SK-N-SH (cell line): ENCODE results near the gene UBLCP1. TPM values are rescaled to one million over a fixed set of nuclear protein-coding genes. Genes with fewer than 3 reads are reported as not detected.

ENCODE experiments used
- CTCF ChIA-PET: fragments of 300-600, 350-600 bp; formaldehyde crosslinking; extraction: SDS; loops from one replicate; lab custom pipeline; 2021; lab: Yijun Ruan, JAX
- POLR2A ChIA-PET: fragments of 350-600 bp; sonication (Branson Sonifier 250); formaldehyde crosslinking; extraction: SDS; loops from one replicate; lab custom pipeline; 2020; ENCODE audit warnings: antibody characterized with exemption, inconsistent platforms; lab: Yijun Ruan, JAX
- DNase-seq: peaks from one replicate; pipeline ENCODE4 v3.0.0; 2012
- H2AFZ ChIP-seq: fragments of 200-600 bp; sonication (generic); 2 replicates; pipeline ENCODE4 v1.8.1; 2016; ENCODE audit warnings: antibody characterized with exemption, mild to moderate bottlenecking, low read depth
- H3F3A ChIP-seq: fragments of 200-600 bp; sonication (generic); replicated peaks from 2 replicates; pipeline ENCODE3; 2016; ENCODE audit warnings: antibody characterized with exemption, mild to moderate bottlenecking; ENCODE audit not compliant: insufficient read depth
- H3K27ac ChIP-seq, 2 experiments: fragments of 200-500 bp in 1 of 2; fragments of 200-600 bp in 1 of 2; sonication (Bioruptor generic) in 1 of 2; sonication (generic), shearing (Covaris generic) in 1 of 2; 2 replicates each; pipeline versions ENCODE4 v1.5.1 to v1.6.1; 2014 to 2016; ENCODE audit warnings: low read depth in 2 of 2, inconsistent platforms in 1 of 2, low read length in 1 of 2, mild to moderate bottlenecking in 1 of 2, mixed read lengths in 1 of 2
- H3K27me3 ChIP-seq: fragments of 200-600 bp; sonication (generic), shearing (Covaris generic); 2 replicates; pipeline ENCODE4 v1.6.1; 2016; ENCODE audit warnings: mixed run types; ENCODE audit not compliant: insufficient read depth
- H3K36me3 ChIP-seq, 2 experiments: fragments of 200-500 bp in 1 of 2; fragments of 200-600 bp in 1 of 2; sonication (Bioruptor generic) in 1 of 2; sonication (generic) in 1 of 2; replicated peaks in 1 of 2; 2 replicates each; pipeline versions ENCODE3 to v1.5.1; 2014 to 2016; ENCODE audit warnings: low read length in 1 of 2, mild to moderate bottlenecking in 1 of 2; ENCODE audit not compliant: insufficient read depth in 2 of 2, control insufficient read depth in 1 of 2
- H3K4me1 ChIP-seq, 2 experiments: fragments of 200-500 bp in 1 of 2; fragments of 200-600 bp in 1 of 2; sonication (Bioruptor generic) in 1 of 2; sonication (generic), shearing (Covaris generic) in 1 of 2; 2 replicates each; pipeline versions ENCODE4 v1.5.1 to v1.6.1; 2014 to 2016; ENCODE audit warnings: low read depth in 1 of 2, low read length in 1 of 2, mixed run types in 1 of 2; ENCODE audit not compliant: insufficient read depth in 2 of 2, control insufficient read depth in 1 of 2
- H3K4me2 ChIP-seq: fragments of 200-600 bp; sonication (generic), shearing (Covaris generic); 2 replicates; pipeline ENCODE4 v1.6.1; 2017; ENCODE audit warnings: mixed run types
- H3K4me3 ChIP-seq, 2 experiments: fragments of 200-500 bp in 1 of 2; fragments of 200-600 bp in 1 of 2; sonication (Bioruptor generic) in 1 of 2; sonication (generic), shearing (Covaris generic) in 1 of 2; 2 replicates each; pipeline versions ENCODE4 v1.5.1 to v1.8.1; 2014 to 2016; ENCODE audit warnings: low read depth in 2 of 2, inconsistent platforms in 1 of 2, low read length in 1 of 2, mild to moderate bottlenecking in 1 of 2, mixed read lengths in 1 of 2, moderate library complexity in 1 of 2
- H3K79me2 ChIP-seq: fragments of 200-600 bp; sonication (generic); 2 replicates; pipeline ENCODE4 v1.8.1; 2017; ENCODE audit warnings: mild to moderate bottlenecking; ENCODE audit not compliant: insufficient read depth
- H3K9ac ChIP-seq: fragments of 200-600 bp; sonication (generic); 2 replicates; pipeline ENCODE4 v1.6.1; 2017; ENCODE audit warnings: mixed run types
- H3K9me2 ChIP-seq: fragments of 200-600 bp; sonication (generic); 2 replicates; pipeline ENCODE4 v1.6.1; 2017; ENCODE audit warnings: mixed run types
- H3K9me3 ChIP-seq: fragments of 200-600 bp; sonication (generic); 2 replicates; pipeline ENCODE4 v1.6.1; 2017; ENCODE audit warnings: mixed run types, mild to moderate bottlenecking, moderate library complexity
- H4K20me1 ChIP-seq: fragments of 200-600 bp; sonication (generic); 2 replicates; pipeline ENCODE4 v1.6.1; 2017; ENCODE audit warnings: mild to moderate bottlenecking, mixed run types; ENCODE audit not compliant: insufficient read depth
- CHD2 ChIP-seq: fragments of 150-350 bp; IDR thresholded peaks from 2 replicates; pipeline ENCODE4 v1.6.1; 2018; ENCODE audit warnings: low read length; ENCODE audit not compliant: partially characterized antibody
- ELF1 ChIP-seq: IDR thresholded peaks from 2 replicates; pipeline ENCODE4 v1.4.0; 2012
- EZH2phosphoT487 ChIP-seq: fragments of 200-600 bp; sonication (generic); IDR thresholded peaks from 2 replicates; pipeline ENCODE4 v1.6.1; 2017; ENCODE audit warnings: low read depth, mixed run types, mild to moderate bottlenecking, antibody characterized with exemption, moderate library complexity, borderline replicate concordance
- FOXJ3 ChIP-seq: sonication (generic); formaldehyde crosslinking; IDR thresholded peaks from 2 replicates; pipeline ENCODE4 v1.5.1; 2020; ENCODE audit warnings: mild to moderate bottlenecking, missing genetic modification reagents
- GABPA ChIP-seq: IDR thresholded peaks from 2 replicates; pipeline ENCODE4 v1.4.0; 2012; ENCODE audit warnings: low read depth, mild to moderate bottlenecking
- JUND ChIP-seq: IDR thresholded peaks from 2 replicates; pipeline ENCODE4 v1.4.0; 2012
- MXI1 ChIP-seq: IDR thresholded peaks from 2 replicates; pipeline ENCODE4 v1.6.1; 2012; ENCODE audit warnings: mild to moderate bottlenecking, low read depth, low read length, improper control_type of control experiment
- NFIC ChIP-seq: IDR thresholded peaks from 2 replicates; pipeline ENCODE4 v1.4.0; 2012; ENCODE audit warnings: borderline replicate concordance
- NRF1 ChIP-seq: IDR thresholded peaks from 2 replicates; pipeline ENCODE4 v1.6.1; 2012; ENCODE audit warnings: low read depth, mild to moderate bottlenecking, low read length
- RAD21 ChIP-seq: IDR thresholded peaks from 2 replicates; pipeline ENCODE4 v1.6.1; 2012; ENCODE audit warnings: mild to moderate bottlenecking, low read length
- RCOR1 ChIP-seq: fragments of 150-350 bp; IDR thresholded peaks from 2 replicates; pipeline ENCODE4 v1.6.1; 2017; ENCODE audit warnings: antibody characterized with exemption, low read length
- RFX5 ChIP-seq: IDR thresholded peaks from 2 replicates; pipeline ENCODE4 v1.6.1; 2012; ENCODE audit warnings: mild to moderate bottlenecking, improper control_type of control experiment, low read length
- SIN3A ChIP-seq: IDR thresholded peaks from 2 replicates; pipeline ENCODE4 v1.6.1; 2012; ENCODE audit warnings: low read depth, mild to moderate bottlenecking, low read length, moderate library complexity, borderline replicate concordance
- TAF1 ChIP-seq: IDR thresholded peaks from 2 replicates; pipeline ENCODE4 v1.6.1; 2012; ENCODE audit warnings: low read depth, mild to moderate bottlenecking, low read length, moderate library complexity, borderline replicate concordance
- YY1 ChIP-seq: IDR thresholded peaks from 2 replicates; pipeline ENCODE4 v1.4.0; 2012; ENCODE audit warnings: low read depth, mild to moderate bottlenecking
- WGBS: methylation state at CpG from one replicate; pipeline ENCODE4 v1.1.6; 2017; ENCODE audit warnings: low lambda C conversion rate; 5-methylcytosine and 5-hydroxymethylcytosine counted together
- polyA plus RNA-seq, 3 experiments: library from polyadenylated mRNA; depleted of rRNA; stranded (reverse); fragments of >200 nt; gene quantifications; 2 replicates each; pipeline ENCODE4 v1.2.3, GENCODE V29; 2012
- TF ChIP-seq, protein P1 (sequence below): IDR thresholded peaks from 2 replicates; pipeline ENCODE4; 2012
- TF ChIP-seq, protein P2 (sequence below): fragments of 200-600 bp; sonication (generic); IDR thresholded peaks from 2 replicates; pipeline ENCODE4 v1.6.1; 2017; ENCODE audit warnings: antibody characterized with exemption, mild to moderate bottlenecking, moderate library complexity
- TF ChIP-seq, protein P3 (sequence below): IDR thresholded peaks from 2 replicates; pipeline ENCODE4 v1.6.1; 2012; ENCODE audit warnings: mild to moderate bottlenecking, low read depth, low read length, moderate library complexity
- TF ChIP-seq, protein P4 (sequence below): IDR thresholded peaks from 2 replicates; pipeline ENCODE4 v1.4.0; 2012; ENCODE audit warnings: low read depth, borderline replicate concordance
- TF ChIP-seq, protein P5 (sequence below): IDR thresholded peaks from 2 replicates; pipeline ENCODE4 v1.4.0; 2012; ENCODE audit warnings: low read depth

The UBLCP1 gene
- polyA plus RNA-seq, 1 of the 3 experiments (the other 2 are of a cell fraction): 13.8 TPM

DNA sequence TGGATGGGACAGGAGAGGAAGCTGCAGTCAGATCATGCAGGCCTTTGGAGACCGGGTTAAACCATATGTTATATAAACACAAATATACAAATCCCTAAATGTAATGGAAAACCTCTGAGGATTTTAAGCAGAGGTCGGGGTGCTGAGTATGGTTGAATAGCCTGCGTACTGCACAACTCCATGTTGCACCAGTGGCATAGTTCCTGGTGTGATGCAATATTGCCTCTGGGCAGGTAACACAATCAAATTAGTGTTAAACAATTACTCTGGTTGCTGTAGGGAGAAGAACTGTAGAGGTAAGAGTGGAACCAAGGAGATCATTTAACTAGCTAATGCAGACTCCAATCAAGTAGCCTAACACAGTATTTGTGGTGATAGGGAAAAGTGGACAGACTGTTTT lies 32.4 kb upstream of the UBLCP1 start:
- WGBS: 56% methylated on average over 3 of the region's 3 CpGs
- H3K27ac ChIP-seq: no peak overlapping the region

More for the DNA sequence above, 32.4 kb upstream of the UBLCP1 start:
- Histone ChIP-seq H2AFZ (no peak overlapping the region), H3K4me3 (no peak overlapping the region), H3K9ac (no peak overlapping the region), H3K27me3 (no peaks in the 10 kb centered on the region; the same call in 1 of the 2 replicates), H3K4me2 (no peak overlapping the region), H3K4me1 (peaks cover 0 to 3% of the 10 kb centered on the region in 2 experiments; a peak in 1 of 4 replicates), H3K36me3 (no peaks in the 10 kb centered on the region), H3K9me3 (no peaks in the 10 kb centered on the region), H4K20me1 (no peaks in the 10 kb centered on the region), H3K9me2 (no peaks in the 10 kb centered on the region), H3F3A (no peaks in the 10 kb centered on the region), H3K79me2 (no peaks in the 10 kb centered on the region)
- no peak for TF ChIP-seq NFIC
- TF ChIP-seq, protein P1, sequence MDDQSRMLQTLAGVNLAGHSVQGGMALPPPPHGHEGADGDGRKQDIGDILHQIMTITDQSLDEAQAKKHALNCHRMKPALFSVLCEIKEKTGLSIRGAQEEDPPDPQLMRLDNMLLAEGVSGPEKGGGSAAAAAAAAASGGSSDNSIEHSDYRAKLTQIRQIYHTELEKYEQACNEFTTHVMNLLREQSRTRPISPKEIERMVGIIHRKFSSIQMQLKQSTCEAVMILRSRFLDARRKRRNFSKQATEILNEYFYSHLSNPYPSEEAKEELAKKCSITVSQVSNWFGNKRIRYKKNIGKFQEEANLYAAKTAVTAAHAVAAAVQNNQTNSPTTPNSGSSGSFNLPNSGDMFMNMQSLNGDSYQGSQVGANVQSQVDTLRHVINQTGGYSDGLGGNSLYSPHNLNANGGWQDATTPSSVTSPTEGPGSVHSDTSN: no peak
- TF ChIP-seq, protein P2, sequence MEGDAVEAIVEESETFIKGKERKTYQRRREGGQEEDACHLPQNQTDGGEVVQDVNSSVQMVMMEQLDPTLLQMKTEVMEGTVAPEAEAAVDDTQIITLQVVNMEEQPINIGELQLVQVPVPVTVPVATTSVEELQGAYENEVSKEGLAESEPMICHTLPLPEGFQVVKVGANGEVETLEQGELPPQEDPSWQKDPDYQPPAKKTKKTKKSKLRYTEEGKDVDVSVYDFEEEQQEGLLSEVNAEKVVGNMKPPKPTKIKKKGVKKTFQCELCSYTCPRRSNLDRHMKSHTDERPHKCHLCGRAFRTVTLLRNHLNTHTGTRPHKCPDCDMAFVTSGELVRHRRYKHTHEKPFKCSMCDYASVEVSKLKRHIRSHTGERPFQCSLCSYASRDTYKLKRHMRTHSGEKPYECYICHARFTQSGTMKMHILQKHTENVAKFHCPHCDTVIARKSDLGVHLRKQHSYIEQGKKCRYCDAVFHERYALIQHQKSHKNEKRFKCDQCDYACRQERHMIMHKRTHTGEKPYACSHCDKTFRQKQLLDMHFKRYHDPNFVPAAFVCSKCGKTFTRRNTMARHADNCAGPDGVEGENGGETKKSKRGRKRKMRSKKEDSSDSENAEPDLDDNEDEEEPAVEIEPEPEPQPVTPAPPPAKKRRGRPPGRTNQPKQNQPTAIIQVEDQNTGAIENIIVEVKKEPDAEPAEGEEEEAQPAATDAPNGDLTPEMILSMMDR: no peak
- TF ChIP-seq SIN3A: no peak
- TF ChIP-seq GABPA: no peak
- TF ChIP-seq, protein P3, sequence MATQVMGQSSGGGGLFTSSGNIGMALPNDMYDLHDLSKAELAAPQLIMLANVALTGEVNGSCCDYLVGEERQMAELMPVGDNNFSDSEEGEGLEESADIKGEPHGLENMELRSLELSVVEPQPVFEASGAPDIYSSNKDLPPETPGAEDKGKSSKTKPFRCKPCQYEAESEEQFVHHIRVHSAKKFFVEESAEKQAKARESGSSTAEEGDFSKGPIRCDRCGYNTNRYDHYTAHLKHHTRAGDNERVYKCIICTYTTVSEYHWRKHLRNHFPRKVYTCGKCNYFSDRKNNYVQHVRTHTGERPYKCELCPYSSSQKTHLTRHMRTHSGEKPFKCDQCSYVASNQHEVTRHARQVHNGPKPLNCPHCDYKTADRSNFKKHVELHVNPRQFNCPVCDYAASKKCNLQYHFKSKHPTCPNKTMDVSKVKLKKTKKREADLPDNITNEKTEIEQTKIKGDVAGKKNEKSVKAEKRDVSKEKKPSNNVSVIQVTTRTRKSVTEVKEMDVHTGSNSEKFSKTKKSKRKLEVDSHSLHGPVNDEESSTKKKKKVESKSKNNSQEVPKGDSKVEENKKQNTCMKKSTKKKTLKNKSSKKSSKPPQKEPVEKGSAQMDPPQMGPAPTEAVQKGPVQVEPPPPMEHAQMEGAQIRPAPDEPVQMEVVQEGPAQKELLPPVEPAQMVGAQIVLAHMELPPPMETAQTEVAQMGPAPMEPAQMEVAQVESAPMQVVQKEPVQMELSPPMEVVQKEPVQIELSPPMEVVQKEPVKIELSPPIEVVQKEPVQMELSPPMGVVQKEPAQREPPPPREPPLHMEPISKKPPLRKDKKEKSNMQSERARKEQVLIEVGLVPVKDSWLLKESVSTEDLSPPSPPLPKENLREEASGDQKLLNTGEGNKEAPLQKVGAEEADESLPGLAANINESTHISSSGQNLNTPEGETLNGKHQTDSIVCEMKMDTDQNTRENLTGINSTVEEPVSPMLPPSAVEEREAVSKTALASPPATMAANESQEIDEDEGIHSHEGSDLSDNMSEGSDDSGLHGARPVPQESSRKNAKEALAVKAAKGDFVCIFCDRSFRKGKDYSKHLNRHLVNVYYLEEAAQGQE: no peak
- TF ChIP-seq RCOR1: no peak
- no peak for TF ChIP-seq FOXJ3 (CRISPR knock-in tag)
- TF ChIP-seq NRF1: no peak
- TF ChIP-seq YY1: no peak
- TF ChIP-seq, protein P4, sequence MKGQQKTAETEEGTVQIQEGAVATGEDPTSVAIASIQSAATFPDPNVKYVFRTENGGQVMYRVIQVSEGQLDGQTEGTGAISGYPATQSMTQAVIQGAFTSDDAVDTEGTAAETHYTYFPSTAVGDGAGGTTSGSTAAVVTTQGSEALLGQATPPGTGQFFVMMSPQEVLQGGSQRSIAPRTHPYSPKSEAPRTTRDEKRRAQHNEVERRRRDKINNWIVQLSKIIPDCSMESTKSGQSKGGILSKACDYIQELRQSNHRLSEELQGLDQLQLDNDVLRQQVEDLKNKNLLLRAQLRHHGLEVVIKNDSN: no peak
- TF ChIP-seq CHD2: no peak
- TF ChIP-seq RFX5: no peak
- no peak for TF ChIP-seq MXI1
- no peak for TF ChIP-seq TAF1
- TF ChIP-seq RAD21: no peak
- TF ChIP-seq EZH2phosphoT487: no peak
- TF ChIP-seq, protein P5, sequence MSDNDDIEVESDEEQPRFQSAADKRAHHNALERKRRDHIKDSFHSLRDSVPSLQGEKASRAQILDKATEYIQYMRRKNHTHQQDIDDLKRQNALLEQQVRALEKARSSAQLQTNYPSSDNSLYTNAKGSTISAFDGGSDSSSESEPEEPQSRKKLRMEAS: no peak
- no peak for TF ChIP-seq JUND
- TF ChIP-seq ELF1: no peak
- ChIA-PET POLR2A (no interaction called here), CTCF (interaction anchor here (0.6 kb wide), 1 partner anchor 45 kb away, joined by 3 read pairs; no protein-coding TSS in a partner anchor)
- no peak for DNase-seq
